ENCODE data around the gene PTPRCAP. TPM values are rescaled to one million over a fixed set of nuclear protein-coding genes. Genes with fewer than 3 reads are reported as not detected.

The PTPRCAP gene
- total and polyA plus RNA-seq, 7 donors: 0.71 to 129 (median 2.8) TPM

DNA sequence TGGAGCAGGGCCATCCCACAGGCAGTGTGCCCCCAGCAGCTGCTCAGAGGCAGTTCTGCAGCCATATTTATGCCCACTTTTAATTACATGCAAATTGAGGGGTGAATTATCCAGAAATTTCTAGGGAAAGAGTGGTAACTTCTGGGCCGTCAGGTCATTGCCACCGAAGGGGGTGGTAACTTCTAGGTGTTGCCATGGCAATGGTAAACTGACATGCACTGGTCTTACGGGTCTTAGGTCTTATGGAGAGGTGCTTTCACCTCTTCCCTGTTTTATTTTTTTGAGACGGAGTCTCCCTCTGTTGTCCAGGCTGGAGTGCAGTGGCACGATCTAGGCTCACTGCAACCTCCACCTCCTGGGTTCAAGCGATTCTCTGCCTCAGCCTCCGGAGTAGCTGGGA lies 35.4 kb upstream of the PTPRCAP start:
- H3K27me3 ChIP-seq: no peaks in the 10 kb centered on the region
- H3K36me3 ChIP-seq: no peaks in the 10 kb centered on the region
- no peaks in the 10 kb centered on the region for H3K9me3 ChIP-seq
- H3K27ac ChIP-seq: no peak overlapping the region
- peaks cover 0 to 16% (median 10%) of the 10 kb centered on the region in 4 donors for H3K4me1 ChIP-seq
- no peak for DNase-seq
- TF ChIP-seq CTCF (IDR thresholded peaks at IDR 0.05): no peak
- no peak for TF ChIP-seq POLR2AphosphoS5 (IDR thresholded peaks at IDR 0.05)
- TF ChIP-seq POLR2A (IDR thresholded peaks at IDR 0.05): no peak
- no peak for TF ChIP-seq EP300 (IDR thresholded peaks at IDR 0.05)
- WGBS, 2 donors: 78 to 81% methylated on average over 7 of the region's 7 CpGs
- intact Hi-C loops (cut with DNase I): no loop called here
- H3K4me3 ChIP-seq: no peak overlapping the region

GRCh38 chr11:67470337-67471002 lies 33.0 kb upstream of the PTPRCAP start:
- H3K27ac ChIP-seq: peak overlapping the region in 1 of 4 donors; percentile 93

GRCh38 chr11:67469508-67469811 lies 32.0 kb upstream of the PTPRCAP start:
- peak overlapping the region; percentile 90 to 96 (median 93) for H3K4me3 ChIP-seq
- no peaks in the 10 kb centered on the region for H3K9me3 ChIP-seq
- peaks cover 0 to 42% (median 30%) of the 10 kb centered on the region in 4 donors for H3K4me1 ChIP-seq
- no peak for DNase-seq
- no peaks in the 10 kb centered on the region for H3K36me3 ChIP-seq
- H3K27me3 ChIP-seq: no peaks in the 10 kb centered on the region
- intact Hi-C loops (cut with DNase I): loop anchor here (1.0 to 2.0 kb wide), 4 partner anchors 13 to 69 kb away; partner anchors contain the start of genes PPP1CA and RPS6KB2
- WGBS, 2 donors: 6 to 18% methylated on average over 9 of the region's 9 CpGs
- no peak for TF ChIP-seq CTCF (IDR thresholded peaks at IDR 0.05)
- TF ChIP-seq EP300 (IDR thresholded peaks at IDR 0.05): no peak
- no peak for TF ChIP-seq POLR2AphosphoS5 (IDR thresholded peaks at IDR 0.05)
- TF ChIP-seq POLR2A (IDR thresholded peaks at IDR 0.05): no peak
- peak overlapping the region; percentile 91 to 95 (median 92) for H3K27ac ChIP-seq

More at GRCh38 chr11:67470337-67471002, 33.0 kb upstream of the PTPRCAP start:
- Histone ChIP-seq H3K27me3 (no peaks in the 10 kb centered on the region), H3K4me3 (no peak overlapping the region), H3K36me3 (no peaks in the 10 kb centered on the region), H3K9me3 (no peaks in the 10 kb centered on the region), H3K4me1 (peaks cover 0 to 34% (median 22%) of the 10 kb centered on the region in 4 donors)
- intact Hi-C loops (cut with DNase I): no loop called here
- TF ChIP-seq CTCF (IDR thresholded peaks at IDR 0.05) (no peak), POLR2AphosphoS5 (IDR thresholded peaks at IDR 0.05) (no peak), EP300 (IDR thresholded peaks at IDR 0.05) (no peak), POLR2A (IDR thresholded peaks at IDR 0.05) (no peak)
- WGBS, 2 donors: 78 to 81% methylated on average over 8 of the region's 8 CpGs
- no peak for DNase-seq

DNA sequence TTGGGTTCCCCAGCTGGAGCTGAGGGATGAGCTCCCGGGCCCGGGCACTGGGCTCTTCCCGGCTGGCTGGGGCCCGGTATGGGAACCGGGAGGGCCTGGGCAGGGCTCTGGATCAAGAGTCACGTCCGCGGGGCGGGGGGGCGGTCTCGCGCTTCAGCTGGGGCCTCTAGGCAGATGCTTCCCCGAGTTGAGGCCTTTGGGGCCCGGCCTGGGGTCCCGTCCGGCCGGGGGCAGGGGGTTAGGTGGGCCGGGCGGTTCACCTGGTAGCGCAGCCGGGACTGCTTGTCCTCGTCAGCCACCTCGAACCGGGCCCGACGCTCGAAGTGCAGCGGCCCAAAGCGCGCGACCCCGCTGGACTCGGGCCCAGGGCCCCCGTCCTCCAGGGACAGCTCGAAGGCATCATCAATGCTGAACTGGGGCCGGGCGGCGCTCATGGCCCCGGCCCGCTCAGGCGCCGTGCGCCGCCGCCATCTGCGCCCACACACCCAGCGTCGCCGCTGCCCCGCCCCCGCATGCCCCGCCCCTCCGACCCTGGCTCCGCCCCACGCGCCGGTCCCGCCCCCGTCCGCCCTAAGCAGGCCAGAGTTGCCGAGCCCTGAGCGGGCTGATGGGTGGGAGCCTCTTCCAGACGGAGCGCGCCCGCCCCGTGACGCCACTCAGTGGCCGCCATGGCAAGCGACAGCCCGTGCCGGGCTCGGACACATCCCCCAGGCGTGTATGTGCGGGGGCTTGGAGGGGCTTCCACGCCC lies 31.5 kb upstream of the PTPRCAP start, which contains the start of gene TMEM134:
TSS of gene TMEM134 (minus strand) at position 493 of the 749 bp plus-strand sequence. CDS start at position 434, 59 bp downstream.
- DNase-seq: peak; percentile 97
- Histone ChIP-seq H3K9me3 (no peaks in the 10 kb centered on the region), H3K27ac (peak within 1 kb of the TSS; percentile 91 to 95 (median 92)), H3K27me3 (no peaks in the 10 kb centered on the region), H3K36me3 (no peaks in the 10 kb centered on the region), H3K4me1 (peaks cover 0 to 47% (median 35%) of the 10 kb centered on the region in 4 donors), H3K4me3 (peak within 1 kb of the TSS; percentile 90 to 96 (median 93))
- 0 to 1% methylated on average over 76 of the region's 76 CpGs for WGBS, 2 donors
- intact Hi-C loops (cut with DNase I): loop anchor here (1.0 to 2.0 kb wide), 4 partner anchors 13 to 68 kb away; partner anchors contain the start of genes PPP1CA and RPS6KB2
- TF ChIP-seq POLR2AphosphoS5 (IDR thresholded peaks at IDR 0.05) (peak; percentile 77 to 97 (median 92)), CTCF (IDR thresholded peaks at IDR 0.05) (peak in 1 of 4 experiments; percentile 41), EP300 (IDR thresholded peaks at IDR 0.05) (no peak), POLR2A (IDR thresholded peaks at IDR 0.05) (peak; percentile 74 to 86)
